HG03442 (cell line): ENCODE results near the gene LAD1.

ENCODE experiments used
- ATAC-seq: cut with Tn5 transposase; IDR thresholded peaks from one replicate; pipeline ENCODE4 v1.9.1; 2021; ENCODE audit warnings: mild to moderate bottlenecking, moderate library complexity; ENCODE audit not compliant: unreplicated experiment

The LAD1 gene

GRCh38 chr1:201350884-201351283 is 48.2 kb downstream of the LAD1 start:
- ATAC-seq: no peak

GRCh38 chr1:201350361-201350725 is 48.8 kb downstream of the LAD1 start:
- no peak for ATAC-seq

- ATAC-seq: no peak
These were observed 50.0 kb downstream of the LAD1 start for GRCh38 chr1:201349092-201349491.

- no peak for ATAC-seq
These were observed 50.9 kb downstream of the LAD1 start for GRCh38 chr1:201348211-201348566.

- no peak for ATAC-seq
These were observed 51.5 kb downstream of the LAD1 start for GRCh38 chr1:201347498-201348210.

- ATAC-seq: no peak
These were observed 52.1 kb downstream of the LAD1 start for GRCh38 chr1:201346987-201347386.

GRCh38 chr1:201346337-201346939 is 52.7 kb downstream of the LAD1 start:
- ATAC-seq: no peak

- no peak for ATAC-seq
These were observed 54.1 kb downstream of the LAD1 start for GRCh38 chr1:201345081-201345355.

- no peak for ATAC-seq
These were observed 54.7 kb downstream of the LAD1 start for GRCh38 chr1:201344206-201345080.

GRCh38 chr1:201341377-201341776 is 57.7 kb downstream of the LAD1 start:
- no peak for ATAC-seq

- ATAC-seq: no peak
These were observed 62.2 kb downstream of the LAD1 start for GRCh38 chr1:201336711-201337450.

- no peak for ATAC-seq
These were observed 63.2 kb downstream of the LAD1 start for GRCh38 chr1:201335901-201336300.

GRCh38 chr1:201335174-201335870 is 63.8 kb downstream of the LAD1 start:
- no peak for ATAC-seq

- no peak for ATAC-seq
These were observed 64.6 kb downstream of the LAD1 start for GRCh38 chr1:201334325-201335173.

GRCh38 chr1:201332616-201333335 is 66.3 kb downstream of the LAD1 start:
- ATAC-seq: no peak

- no peak for ATAC-seq
These were observed 67.1 kb downstream of the LAD1 start for GRCh38 chr1:201332021-201332420.

- ATAC-seq: no peak
These were observed 68.0 kb downstream of the LAD1 start for GRCh38 chr1:201331166-201331565.
